Measurements from ENCODE around the gene SHROOM1. TPM values are rescaled to one million over a fixed set of nuclear protein-coding genes. Genes with fewer than 3 reads are reported as not detected.
A peak's percentile ranks its signal among the peaks of the same experiment; 100 is the strongest.

SHROOM1 gene
- total RNA-seq, 1 donor from 2014 or later: 6.5 TPM

DNA sequence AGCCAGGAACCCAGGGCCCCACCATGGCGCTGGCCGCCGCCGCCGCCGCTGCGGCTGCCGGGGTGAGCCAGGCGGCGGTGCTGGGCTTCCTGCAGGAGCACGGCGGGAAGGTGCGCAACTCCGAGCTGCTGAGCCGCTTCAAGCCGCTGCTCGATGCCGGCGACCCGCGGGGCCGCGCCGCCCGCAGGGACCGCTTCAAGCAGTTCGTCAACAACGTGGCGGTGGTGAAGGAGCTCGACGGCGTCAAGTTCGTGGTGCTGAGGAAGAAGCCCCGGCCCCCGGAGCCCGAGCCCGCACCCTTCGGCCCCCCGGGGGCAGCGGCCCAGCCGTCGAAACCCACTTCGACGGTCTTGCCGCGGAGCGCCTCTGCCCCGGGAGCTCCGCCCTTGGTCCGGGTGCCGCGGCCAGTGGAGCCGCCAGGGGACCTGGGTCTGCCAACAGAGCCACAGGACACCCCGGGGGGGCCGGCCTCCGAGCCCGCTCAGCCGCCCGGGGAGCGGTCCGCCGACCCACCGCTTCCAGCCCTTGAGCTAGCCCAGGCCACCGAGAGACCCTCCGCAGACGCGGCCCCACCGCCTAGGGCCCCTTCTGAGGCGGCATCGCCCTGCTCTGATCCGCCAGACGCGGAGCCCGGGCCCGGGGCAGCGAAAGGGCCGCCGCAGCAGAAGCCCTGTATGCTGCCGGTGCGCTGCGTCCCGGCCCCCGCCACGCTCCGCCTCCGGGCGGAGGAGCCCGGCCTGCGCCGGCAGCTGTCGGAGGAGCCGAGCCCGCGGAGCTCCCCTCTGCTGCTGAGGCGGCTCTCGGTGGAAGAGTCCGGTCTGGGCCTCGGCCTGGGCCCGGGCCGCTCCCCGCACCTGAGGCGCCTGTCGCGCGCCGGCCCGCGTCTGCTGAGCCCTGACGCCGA is 16.6 kb downstream of the SHROOM1 start:
- Mint-ChIP-seq H3K36me3 (ENCODE audit: low read depth) (peaks cover 2% of the 10 kb centered on the region), H3K4me3 (no peak overlapping the region), H3K4me1 (peaks cover 9% of the 10 kb centered on the region), H3K9me3 (no peaks in the 10 kb centered on the region), H3K27me3 (ENCODE audit: low read depth) (peaks cover 78% of the 10 kb centered on the region), H3K27ac (ENCODE audit: unreplicated experiment) (no peak overlapping the region)
- DNase-seq (ENCODE audit: low read depth, low spot score): no peak
- TF ChIP-seq, protein P1, sequence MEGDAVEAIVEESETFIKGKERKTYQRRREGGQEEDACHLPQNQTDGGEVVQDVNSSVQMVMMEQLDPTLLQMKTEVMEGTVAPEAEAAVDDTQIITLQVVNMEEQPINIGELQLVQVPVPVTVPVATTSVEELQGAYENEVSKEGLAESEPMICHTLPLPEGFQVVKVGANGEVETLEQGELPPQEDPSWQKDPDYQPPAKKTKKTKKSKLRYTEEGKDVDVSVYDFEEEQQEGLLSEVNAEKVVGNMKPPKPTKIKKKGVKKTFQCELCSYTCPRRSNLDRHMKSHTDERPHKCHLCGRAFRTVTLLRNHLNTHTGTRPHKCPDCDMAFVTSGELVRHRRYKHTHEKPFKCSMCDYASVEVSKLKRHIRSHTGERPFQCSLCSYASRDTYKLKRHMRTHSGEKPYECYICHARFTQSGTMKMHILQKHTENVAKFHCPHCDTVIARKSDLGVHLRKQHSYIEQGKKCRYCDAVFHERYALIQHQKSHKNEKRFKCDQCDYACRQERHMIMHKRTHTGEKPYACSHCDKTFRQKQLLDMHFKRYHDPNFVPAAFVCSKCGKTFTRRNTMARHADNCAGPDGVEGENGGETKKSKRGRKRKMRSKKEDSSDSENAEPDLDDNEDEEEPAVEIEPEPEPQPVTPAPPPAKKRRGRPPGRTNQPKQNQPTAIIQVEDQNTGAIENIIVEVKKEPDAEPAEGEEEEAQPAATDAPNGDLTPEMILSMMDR (conservative IDR thresholded peaks at IDR 0.05): no peak

DNA sequence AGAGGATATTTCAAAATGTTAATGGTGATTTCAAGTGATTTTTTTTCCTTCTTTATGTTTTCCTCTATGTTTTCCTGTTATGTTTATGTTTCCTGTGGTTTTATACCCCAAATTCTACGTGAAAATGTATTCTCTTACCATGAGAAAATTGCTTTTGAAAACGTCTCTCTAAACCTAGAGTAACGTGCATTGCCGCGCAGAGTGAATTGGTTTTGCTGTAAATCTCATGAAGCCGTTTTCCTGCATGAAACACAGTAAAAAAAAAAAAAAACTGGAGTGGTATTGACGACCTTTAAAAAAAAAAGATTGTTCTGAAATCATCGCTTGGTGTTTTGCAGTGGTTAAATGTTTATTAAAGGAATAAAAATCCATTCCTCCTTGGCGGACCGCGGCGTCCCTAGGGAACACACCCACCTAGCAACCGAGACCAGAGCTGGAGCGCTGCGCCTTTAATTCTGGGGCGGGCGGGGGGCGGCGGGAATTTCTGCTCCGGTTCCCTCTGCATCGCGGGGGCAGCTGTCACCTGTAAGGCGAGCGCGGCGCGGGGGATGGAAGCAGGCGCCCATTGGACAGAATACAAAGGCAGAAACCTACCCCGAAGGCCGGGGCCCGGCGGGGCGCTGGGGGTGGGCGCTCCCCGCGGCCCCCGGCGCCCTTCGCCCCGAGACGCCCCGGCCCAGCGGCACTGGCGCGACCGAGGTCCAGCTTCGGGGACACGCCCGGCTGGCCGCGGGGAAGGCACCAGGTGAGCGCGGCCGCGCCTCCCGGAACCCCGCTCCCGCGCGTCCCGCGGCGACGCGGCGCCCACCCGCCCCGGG is 17.5 kb downstream of the SHROOM1 start, which contains the start of gene SOWAHA:
TSS of gene SOWAHA (plus strand) at position 522 of the 818 bp plus-strand sequence. CDS start 320 bp downstream, outside the sequence.
- Mint-ChIP-seq H3K4me3 (peak within 1 kb of the TSS; percentile 82), H3K27ac (ENCODE audit: unreplicated experiment) (no peak within 1 kb of the TSS), H3K4me1 (peaks cover 9% of the 10 kb centered on the region), H3K27me3 (ENCODE audit: low read depth) (peaks cover 78% of the 10 kb centered on the region), H3K9me3 (no peaks in the 10 kb centered on the region), H3K36me3 (ENCODE audit: low read depth) (peaks cover 2% of the 10 kb centered on the region)
- TF ChIP-seq, protein P1 (conservative IDR thresholded peaks at IDR 0.05): no peak
- no peak for DNase-seq (ENCODE audit: low read depth, low spot score)

DNA sequence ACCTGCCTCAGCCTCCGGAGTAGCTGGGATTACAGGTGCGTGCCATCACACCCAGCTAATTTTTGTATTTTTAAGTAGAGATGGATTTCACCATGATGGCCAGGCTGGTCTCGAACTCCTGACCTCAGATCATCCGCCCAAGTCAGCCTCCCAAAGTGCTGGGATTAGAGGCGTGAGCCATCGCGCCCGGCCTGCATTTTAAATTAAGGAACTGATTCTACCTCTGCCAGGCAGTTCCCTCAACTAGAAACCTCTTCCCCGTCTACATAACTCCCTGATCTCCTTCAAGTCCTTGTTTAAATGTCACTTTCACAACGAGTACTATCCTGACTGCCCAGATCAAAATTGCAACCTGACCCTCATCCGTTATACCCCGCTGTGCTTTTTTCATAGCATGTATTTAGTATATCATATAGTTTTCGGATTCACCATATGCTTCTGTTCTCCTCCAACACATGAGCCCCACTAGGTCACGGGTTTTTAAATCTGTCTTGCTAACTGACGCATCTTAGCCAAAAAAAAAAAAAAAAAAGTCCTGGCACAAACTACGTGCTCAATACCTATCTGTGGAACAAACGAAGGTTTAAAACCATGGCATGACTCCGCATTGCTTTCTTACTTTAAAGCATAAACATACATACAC is 18.2 kb downstream of the SHROOM1 start:
- no peak for DNase-seq (ENCODE audit: low read depth, low spot score)
- H3K4me3 Mint-ChIP-seq: peak overlapping the region; percentile 82
- no peak overlapping the region for H3K27ac Mint-ChIP-seq (ENCODE audit: unreplicated experiment)
- peaks cover 77% of the 10 kb centered on the region for H3K27me3 Mint-ChIP-seq (ENCODE audit: low read depth)
- TF ChIP-seq, protein P1 (conservative IDR thresholded peaks at IDR 0.05): no peak
- H3K36me3 Mint-ChIP-seq (ENCODE audit: low read depth): peaks cover 2% of the 10 kb centered on the region
- H3K4me1 Mint-ChIP-seq: peaks cover 13% of the 10 kb centered on the region
- H3K9me3 Mint-ChIP-seq: no peaks in the 10 kb centered on the region

DNA sequence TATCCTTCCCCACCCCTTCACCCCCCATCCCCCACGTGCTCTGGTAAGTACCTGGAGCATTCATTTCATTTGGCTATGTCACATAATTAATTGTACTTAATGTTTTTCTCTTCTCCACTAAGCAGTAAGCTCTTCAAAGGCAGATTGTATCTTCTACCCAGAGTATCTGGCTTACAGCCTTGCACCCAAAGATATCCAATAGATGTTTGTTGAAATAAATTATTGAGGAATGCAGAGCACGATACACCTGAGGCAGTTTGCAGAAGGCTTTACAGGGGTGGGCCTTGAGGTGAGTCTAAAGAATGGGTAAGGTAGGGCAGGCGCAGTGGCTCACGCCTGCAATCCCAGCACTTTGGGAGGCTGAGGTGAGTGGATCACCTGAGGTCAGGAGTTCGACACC is 19.8 kb downstream of the SHROOM1 start:
- TF ChIP-seq, protein P1 (conservative IDR thresholded peaks at IDR 0.05): no peak
- DNase-seq (ENCODE audit: low read depth, low spot score): no peak
- Mint-ChIP-seq H3K4me1 (peaks cover 18% of the 10 kb centered on the region), H3K27ac (ENCODE audit: unreplicated experiment) (no peak overlapping the region), H3K4me3 (no peak overlapping the region), H3K27me3 (ENCODE audit: low read depth) (peaks cover 63% of the 10 kb centered on the region), H3K36me3 (ENCODE audit: low read depth) (peaks cover 2% of the 10 kb centered on the region), H3K9me3 (no peaks in the 10 kb centered on the region)

DNA sequence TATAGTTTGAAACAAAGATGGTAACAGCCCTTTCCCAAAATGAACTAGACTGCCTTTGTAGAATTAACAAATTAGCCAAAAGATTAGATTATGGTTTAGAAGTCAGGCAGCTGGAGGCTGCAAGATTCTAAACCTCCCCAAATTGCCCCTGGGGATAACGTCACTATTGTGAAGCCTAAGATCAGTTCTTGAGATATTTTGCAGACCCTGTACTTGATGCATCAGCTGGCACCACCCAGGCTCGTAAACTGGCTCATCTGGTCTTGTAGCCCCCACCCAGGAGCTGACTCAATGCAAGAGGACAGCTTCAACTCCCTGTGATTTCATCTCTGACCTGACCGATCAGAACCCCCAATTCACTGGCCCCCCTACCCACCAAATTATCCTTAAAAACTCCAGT is 21.6 kb downstream of the SHROOM1 start:
- TF ChIP-seq, protein P1 (conservative IDR thresholded peaks at IDR 0.05): no peak
- Mint-ChIP-seq H3K4me1 (peaks cover 14% of the 10 kb centered on the region), H3K9me3 (no peaks in the 10 kb centered on the region), H3K36me3 (ENCODE audit: low read depth) (no peaks in the 10 kb centered on the region), H3K27ac (ENCODE audit: unreplicated experiment) (no peak overlapping the region), H3K27me3 (ENCODE audit: low read depth) (peaks cover 58% of the 10 kb centered on the region), H3K4me3 (no peak overlapping the region)
- no peak for DNase-seq (ENCODE audit: low read depth, low spot score)
